ENCODE results near the gene HSD17B14.
"Not testable (repeated sequence)": the region's sequence is repeated elsewhere in the genome, so short reads cannot be mapped to it uniquely, and the experiment has no call there.

HSD17B14 gene

GRCh38 chr19:48867123-48867745 is 30.9 kb upstream of the HSD17B14 start:
- DNase-seq, result no peak

GRCh38 chr19:48866692-48867091 is 30.4 kb upstream of the HSD17B14 start:
- DNase-seq, result no peak

GRCh38 chr19:48862827-48863226 is 26.5 kb upstream of the HSD17B14 start:
- no peak for DNase-seq

GRCh38 chr19:48861313-48861712 is 25.0 kb upstream of the HSD17B14 start:
- no peak for DNase-seq

- DNase-seq, result peak; percentile 68 to 79 (median 77)
Observed at GRCh38 chr19:48859711-48860572, 23.7 kb upstream of the HSD17B14 start.

DNA sequence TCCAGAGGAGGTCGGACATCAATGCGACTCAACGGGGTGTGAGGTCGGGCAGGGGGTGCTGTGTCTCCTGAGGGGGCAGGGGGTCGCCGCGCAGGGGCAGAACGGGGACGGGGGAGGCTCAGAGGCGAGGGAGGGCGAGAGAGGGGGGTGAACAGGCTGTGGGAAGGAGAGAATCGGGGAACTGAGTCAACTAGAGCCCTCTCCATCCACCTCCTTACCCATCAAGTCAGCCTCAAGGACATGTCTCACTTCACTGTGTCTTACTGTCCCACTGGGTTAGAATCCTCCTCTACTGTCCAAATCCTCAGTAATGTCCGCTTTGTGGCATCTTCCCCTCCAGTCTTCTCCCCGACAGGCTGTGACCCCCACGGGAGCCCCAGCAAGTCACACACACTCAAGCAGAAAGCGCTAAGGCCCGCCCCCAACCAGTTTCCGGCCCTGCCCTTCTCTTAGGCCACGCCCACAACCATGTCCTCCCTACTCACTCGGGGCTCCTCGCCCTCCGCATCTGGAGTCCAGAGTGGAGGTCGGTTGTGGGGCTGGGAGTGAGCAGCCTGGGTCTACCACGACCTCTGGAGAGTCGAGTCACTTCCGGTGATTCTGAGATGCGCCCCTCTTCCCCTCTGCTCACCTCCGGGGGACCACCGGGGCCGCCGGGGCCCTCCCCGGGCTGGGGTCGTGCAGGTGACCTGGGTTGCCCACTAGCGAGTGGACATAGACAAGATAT is 22.9 kb upstream of the HSD17B14 start:
- DNase-seq, result peak; percentile 59 to 75 (median 61)

GRCh38 chr19:48856921-48857320 is 20.6 kb upstream of the HSD17B14 start:
- no peak for DNase-seq

DNA sequence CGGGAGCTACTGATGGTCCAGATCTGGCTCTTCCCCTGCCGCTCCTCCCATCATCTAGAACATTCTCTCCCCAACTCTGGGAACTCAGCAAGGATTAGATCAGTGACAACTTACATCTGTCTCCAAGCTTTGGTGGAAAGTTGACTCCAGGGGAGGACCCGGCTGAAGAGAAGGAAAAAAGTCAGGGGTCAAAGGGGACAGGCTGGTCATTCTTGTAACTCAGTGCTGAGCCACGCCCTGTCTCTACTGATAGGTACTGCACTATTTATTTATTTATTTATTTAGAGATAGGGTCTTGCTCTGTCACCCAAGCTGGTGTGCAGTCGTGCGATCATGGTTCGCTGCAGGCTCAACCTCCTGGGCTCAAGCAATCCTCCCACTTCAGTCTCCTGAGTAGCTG is 17.8 kb upstream of the HSD17B14 start:
- DNase-seq, result no peak

GRCh38 chr19:48853483-48853882 is 17.2 kb upstream of the HSD17B14 start:
- no peak for DNase-seq

GRCh38 chr19:48852292-48852691 is 16.0 kb upstream of the HSD17B14 start:
- DNase-seq, result no peak

DNA sequence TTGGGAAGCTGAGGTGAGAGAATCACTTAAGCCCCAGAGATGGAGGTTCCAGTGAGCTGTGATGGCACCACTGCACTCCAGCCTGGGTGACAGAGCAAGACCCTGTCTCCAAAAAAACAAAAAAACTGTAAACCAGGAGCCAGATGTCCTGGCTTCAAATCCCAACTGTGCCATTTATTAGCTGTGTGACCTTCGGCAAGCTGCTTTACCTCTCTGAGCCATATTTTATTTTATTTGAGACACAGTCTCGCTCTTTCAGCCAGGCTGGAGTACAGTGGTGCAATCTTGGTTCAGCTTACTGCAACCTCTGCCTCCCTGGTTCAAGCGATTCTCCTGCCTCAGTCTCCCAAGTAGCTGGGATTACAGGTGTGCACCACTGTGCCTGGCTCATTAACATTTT is 10.4 kb upstream of the HSD17B14 start:
- DNase-seq, result not testable (repeated sequence)

DNA sequence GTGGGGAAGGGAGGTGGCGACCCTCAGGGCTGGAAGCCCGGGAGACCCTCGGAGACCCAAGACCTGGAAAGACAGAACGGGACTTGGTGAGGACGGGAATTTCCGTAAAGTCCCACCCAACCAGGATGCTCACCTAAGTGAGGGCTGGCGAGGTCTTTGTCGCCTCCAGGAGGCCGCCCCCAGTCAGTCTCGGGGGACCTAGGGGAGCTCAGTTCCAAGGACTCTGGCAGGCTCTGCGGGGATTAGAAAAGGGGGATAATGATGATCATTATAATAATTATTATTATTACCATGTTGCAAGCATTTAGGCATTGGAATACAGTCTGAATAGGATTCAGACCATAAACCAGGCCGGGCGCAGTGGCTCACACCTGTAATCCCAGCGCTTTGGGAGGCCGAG is 9.1 kb upstream of the HSD17B14 start:
- no peak for DNase-seq

- DNase-seq, result peak; percentile 16 to 40 (median 31)
Observed at GRCh38 chr19:48844472-48844871, 8.2 kb upstream of the HSD17B14 start.

DNA sequence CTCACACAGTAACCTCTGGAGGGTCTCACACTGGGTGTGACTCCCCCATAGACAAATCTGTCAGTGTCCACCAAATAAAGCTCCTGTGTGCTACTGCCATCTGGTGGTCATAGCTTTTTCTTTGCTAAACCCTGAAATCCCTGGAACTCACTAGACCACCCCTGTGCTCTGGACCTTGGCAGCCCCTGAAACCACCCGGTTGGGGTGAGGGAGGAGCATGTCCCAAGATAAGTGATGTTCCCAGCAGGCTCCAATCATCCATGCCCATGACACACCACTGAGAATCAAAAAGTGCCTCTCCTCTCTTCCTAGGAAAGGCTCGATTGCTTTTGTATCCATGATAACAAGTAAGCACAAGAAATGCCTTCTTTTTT is 6.5 kb upstream of the HSD17B14 start:
- peak; percentile 69 to 76 (median 74) for DNase-seq

DNA sequence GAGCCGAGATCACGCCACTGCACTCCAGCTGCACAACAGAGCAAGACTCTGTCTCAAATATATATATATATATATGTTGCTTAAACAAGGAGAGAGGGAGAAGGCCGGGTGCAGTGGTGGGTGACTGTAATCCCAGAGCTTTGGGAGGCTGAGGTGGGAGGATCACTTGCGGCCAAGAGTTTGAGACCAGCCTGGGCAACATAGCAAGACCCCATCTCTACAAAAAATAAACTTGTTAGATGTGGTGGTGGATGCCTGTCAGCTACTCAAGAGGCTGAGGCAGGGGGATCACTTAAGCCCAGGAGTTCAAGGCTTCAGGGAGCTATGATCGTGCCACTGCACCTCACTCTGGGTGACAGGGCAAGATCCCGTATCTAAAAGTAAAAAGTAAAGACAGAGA is 5.3 kb upstream of the HSD17B14 start:
- DNase-seq, result no peak

GRCh38 chr19:48841047-48841446 is 4.8 kb upstream of the HSD17B14 start:
- no peak for DNase-seq

GRCh38 chr19:48837687-48838086 is 1.4 kb upstream of the HSD17B14 start:
- no peak for DNase-seq

- DNase-seq, result peak; percentile 76 to 89 (median 84)
Observed at GRCh38 chr19:48837051-48837524, 797 bp upstream of the HSD17B14 start.

GRCh38 chr19:48835734-48836088 is 580 bp downstream of the HSD17B14 start:
- DNase-seq, result peak; percentile 90 to 96 (median 93)

DNA sequence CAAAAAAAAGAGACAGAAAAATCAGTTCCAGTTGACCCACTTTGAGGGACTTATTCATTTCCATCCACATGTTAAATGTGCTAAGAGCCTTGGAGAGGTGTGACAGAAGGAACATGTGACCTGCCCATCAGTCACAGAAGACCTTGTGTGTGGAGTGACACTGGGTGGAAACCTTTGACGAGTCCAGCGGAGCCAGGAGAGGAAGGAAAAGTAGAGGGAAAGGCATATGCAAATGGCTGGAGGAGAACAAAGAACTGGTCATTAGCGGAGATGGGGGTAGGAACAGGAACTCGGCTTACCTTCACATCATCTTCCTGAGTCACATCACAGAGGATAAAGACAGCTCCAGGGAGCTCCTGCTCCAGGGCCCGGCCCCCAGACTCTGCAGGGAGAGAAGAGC is 2.3 kb downstream of the HSD17B14 start:
- peak; percentile 30 to 38 (median 34) for DNase-seq

GRCh38 chr19:48833049-48833448 is 3.2 kb downstream of the HSD17B14 start:
- DNase-seq, result no peak

DNA sequence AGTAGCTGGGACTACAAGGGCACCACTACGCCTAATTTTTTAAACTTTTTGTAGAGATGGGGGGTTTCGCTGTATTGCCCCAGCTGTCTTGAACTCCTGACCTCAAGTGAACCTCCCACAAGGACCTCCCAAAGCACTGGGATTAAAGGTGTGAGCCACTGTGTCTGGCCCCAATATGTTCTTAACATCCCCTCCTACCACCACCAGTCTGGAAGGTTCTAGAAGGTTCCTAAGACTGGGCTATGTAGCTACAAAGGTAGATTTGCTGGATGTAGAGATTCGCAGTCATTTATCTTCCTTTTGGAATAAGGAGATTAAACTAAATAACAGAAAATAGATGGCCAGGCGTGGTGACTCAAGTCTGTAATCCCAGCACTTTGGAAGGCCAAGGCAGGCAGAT is 5.3 kb downstream of the HSD17B14 start:
- no peak for DNase-seq

DNA sequence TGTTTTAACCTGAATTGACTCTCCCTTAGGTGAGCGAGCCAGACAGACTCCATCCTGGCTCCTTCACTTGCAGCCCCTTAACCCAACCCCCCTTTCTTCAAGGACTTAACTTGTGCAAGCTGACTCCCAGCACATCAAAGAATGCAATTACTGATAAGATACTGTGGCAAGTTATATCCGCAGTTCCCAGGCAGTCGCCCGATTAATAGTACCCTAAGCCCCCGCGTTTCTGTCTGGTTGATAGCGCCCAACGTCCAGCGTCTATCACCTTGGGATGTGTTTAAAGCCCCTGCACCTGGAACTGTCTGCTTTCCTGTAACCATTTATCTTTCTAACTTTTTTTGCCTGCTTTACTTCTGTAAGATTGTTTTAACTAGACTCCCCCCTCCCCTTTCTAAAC is 6.2 kb downstream of the HSD17B14 start:
- no peak for DNase-seq

GRCh38 chr19:48826606-48827020 is 9.7 kb downstream of the HSD17B14 start:
- peak in 1 of 3 donors; percentile 17 for DNase-seq

All from suppressor macrophage treated with lipopolysaccharide for 1 hour (primary cell).